GM15510 (cell line): Measurements from ENCODE around the gene ARHGAP15.

Experiments
- POLR2A ChIP-seq: IDR thresholded peaks from 3 replicates; pipeline ENCODE4 v1.6.1; 2011; ENCODE audit warnings: borderline replicate concordance; ENCODE audit not compliant: insufficient read length; ENCODE audit errors: extremely low read depth

The ARHGAP15 gene

DNA sequence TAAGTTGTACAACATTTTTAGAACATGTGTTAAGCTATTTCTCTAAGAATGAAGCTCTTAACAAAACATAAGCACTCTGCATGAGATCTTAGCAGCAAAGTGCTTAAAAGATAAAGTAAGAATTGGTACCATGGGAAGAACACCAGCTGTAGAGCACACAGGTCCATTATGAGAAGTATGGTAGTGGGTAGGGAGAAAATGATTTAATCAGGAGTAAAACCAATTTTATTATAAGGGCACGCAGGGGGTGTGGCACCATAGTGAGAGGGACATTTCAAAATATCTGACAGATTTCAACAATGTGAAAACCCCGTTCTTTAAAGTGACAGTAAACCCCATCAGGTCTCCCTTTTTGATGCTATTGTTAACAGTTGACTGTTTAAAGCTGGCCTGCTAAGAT lies 492.9 kb downstream of the ARHGAP15 start:
- no peak for TF ChIP-seq POLR2A

DNA sequence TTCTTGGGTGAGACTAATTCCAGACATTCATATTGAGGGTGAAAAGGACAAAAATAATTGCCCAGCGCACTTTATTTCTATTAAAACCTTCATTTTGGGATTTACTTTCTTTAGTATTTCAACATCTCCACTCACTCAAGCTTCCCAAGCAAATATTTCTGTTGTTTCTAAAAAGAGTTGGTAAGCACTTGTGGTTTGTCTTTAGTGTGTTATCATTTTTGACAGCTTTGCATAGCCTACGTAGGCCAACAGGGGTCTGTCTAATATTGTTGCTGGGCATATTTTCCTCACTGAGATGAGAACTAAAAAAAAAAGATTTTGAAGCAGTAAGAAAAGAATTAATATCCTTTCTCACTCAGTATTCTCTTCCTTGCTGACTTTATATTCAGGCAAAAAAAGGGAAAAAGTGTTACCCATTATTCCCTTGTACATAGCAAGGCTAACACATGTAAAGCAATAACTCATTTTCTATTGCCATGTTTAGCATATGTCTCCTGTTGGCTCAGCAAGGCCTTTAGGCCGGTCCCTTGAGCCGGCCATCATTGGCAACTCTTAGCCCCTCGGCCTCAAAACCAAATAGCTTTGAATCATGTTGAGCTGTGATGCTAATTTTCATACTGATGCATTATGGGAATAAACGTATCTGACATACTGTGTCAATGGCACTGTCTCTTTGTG lies 494.2 kb downstream of the ARHGAP15 start:
- no peak for TF ChIP-seq POLR2A

DNA sequence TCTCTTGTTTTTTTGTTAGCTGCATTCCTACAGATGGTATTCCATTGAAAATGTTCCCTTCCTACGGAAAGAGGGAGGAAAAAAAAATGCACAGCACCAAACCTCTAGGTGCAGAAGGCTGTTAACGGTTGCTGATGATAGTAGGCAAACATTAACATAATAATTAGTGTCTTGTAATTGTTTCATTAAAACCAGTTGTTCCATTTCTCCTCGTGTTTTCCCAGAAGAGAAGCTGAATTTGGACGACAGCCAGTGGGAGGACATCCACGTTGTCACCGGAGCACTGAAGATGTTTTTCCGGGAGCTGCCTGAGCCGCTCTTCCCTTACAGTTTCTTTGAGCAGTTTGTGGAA lies 494.7 kb downstream of the ARHGAP15 start:
- TF ChIP-seq POLR2A: no peak

DNA sequence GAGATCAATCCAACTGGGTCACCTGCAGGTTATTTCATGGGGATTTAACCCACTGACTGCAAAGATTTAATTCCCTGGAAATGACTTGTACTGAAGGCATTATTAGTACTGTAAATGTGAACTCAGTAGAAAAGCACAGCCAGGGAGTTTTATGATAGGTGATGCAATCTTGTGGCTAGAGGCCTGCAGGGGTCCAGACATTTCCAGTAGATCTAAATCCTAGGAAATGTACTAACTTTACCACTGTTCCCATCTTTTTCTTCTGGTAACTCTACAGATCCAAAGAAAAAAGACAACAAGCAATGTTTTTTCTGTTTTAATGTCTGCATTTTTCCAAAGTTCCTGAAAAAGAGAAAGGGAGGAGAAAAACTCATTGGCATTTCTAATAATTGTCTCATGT lies 500.1 kb downstream of the ARHGAP15 start:
- no peak for TF ChIP-seq POLR2A

DNA sequence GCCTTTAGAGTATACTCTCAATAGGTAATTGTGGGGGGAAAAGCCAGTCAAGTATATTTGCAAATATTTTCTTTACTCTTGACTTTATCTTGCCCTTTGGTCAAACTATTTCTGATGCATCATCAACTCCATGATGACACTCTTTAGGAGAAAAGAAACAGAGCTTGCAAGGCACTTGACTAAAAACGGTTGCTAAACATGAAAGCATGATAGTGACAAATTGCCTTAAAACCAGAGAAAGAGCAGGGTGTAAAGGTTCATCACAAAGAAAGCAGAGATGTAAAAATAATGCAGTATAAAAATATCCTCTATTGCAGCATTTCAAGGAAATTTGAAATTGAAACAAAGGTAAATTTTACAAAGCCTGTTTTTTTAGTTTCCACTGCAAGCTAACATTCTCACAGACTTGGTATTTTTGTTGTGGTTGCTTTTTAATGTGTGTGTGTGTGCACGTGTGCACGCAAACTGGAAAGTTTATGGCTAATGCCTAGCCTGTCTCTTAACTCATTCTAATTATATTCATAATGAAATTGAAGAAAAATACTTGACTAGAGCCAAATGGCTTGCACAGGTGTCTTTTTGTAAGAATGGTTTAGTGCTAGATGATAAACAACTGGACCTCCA lies 503.6 kb downstream of the ARHGAP15 start:
- TF ChIP-seq POLR2A: no peak

DNA sequence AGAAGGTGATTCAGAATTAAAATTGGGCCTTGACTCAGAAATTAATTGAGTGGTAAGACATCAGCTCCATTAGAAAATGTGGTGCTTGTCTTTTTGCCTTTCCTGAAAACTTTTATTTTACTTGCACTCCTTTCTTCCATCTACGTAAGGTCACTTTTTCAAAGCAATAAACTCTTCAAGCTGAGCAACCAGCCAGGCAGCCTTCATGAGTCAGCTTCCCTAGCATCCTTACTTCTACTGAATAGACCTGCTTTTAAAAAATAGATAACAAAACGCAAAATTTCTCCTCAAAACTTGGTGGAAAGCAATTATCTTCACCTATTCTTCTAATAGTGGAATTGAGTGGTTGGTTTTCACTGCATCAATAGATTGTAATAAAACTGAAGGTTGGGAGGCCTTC lies 504.2 kb downstream of the ARHGAP15 start:
- no peak for TF ChIP-seq POLR2A

DNA sequence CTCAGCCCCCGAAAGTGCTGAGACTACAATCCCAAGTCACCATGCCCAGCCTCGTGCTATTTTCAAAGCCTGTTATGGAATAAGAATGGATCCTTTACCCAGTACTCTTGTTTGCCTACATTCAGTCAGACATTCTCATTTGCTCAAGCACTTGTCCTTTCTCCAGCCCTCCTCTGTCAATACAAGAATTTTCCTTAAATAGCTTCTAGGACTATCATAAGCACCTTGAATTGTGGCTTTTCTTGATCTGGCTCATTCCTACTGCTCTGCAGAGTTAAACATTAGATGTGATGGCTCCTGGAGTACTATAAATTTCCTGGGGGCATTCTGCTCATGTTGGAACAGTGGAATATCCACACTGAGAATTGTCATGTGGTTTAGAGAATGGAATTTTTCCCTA lies 506.1 kb downstream of the ARHGAP15 start:
- TF ChIP-seq POLR2A: no peak

DNA sequence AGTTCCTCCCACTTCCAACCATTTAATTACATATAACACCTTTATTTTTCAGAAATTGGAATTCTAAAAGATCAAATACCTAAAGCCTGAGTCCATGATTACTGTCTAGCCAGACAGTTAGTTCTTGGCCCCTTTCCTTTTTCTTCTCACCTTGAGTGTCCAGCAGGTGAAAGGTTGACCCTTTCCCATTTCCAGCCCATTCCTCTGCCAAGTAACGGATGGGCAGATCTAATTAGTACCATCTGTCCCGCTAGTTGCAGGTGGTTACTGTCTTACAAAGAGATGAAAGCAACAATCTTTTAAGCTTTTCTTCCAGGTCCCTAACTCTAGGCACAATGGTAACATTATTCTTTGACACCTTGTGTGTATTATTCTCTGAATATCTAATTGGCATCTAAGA lies 506.7 kb downstream of the ARHGAP15 start:
- TF ChIP-seq POLR2A: no peak

DNA sequence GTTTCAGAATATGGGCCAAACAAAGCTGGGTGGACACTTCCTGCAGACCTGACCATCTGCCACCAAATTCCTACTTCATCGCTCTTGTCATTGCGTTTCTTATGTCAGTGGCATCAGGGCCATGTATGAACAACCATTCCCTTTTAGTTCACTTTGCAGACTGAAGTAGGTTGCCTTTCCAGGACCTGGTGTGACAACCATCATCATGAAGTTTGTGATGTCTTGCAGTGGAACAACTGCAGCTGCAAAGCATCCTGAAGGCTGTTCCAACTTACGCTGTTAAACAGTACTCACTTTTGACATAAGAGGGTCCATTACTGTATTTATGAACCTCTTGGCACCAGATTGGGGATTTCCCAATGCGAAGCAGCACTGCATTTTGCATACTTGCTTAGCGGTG lies 511.6 kb downstream of the ARHGAP15 start:
- no peak for TF ChIP-seq POLR2A

DNA sequence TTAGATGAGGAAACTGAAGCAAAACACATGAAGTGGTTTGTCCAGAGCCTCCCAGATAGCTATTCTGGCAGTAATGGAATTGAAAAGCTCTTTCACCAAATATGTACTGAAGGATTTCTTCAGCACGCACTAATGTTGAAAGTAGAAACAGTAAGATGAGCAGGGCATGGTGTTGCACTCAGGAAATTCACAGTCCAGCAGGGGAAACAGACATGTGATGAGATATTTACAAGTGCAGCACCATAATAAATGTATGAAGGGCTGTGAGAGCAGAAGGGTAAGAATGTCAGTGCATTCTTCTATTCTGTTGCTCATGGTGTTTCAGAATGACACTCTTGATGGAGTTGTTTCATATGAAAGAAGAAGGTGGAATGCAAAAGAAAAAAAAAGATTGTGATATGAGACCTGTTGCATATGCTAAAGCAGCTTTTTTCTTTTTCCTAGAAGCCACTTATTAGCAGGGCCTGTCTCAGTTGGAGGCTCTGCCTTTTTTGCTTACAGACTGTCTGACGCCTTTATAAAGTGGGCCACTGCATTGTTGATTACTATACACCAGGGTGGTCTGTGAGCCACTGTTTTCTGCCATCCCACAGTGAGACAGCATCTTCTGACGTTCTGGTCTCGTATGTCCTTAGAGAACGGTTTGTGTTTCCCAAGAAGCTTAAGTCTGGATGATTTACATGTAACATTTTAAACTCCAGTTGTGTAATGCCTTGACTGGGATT lies 516.9 kb downstream of the ARHGAP15 start:
- no peak for TF ChIP-seq POLR2A

DNA sequence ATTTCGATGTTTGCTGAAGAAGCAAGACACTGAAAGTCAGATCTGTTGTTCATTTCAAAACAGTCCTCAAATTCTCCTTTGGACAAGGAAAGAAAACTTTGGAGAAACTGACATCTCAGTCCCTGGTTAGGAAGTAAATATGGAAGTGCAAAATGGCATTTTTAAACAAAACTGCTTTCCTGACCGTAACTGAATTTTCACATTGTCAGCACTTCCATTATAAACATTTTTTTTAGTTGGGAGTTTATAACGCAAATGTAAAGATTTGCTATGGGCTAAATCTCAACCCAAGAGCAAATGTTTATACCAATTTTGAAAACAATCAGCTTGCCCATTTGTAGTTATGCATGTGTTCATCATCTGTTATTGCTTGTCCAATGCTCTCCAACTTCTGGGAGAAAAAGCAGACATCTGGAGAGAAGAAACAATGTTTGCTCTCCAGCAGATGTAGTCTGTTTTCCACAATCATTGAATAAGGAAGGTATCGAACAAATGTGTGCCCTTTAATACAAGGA lies 520.1 kb downstream of the ARHGAP15 start:
- no peak for TF ChIP-seq POLR2A

DNA sequence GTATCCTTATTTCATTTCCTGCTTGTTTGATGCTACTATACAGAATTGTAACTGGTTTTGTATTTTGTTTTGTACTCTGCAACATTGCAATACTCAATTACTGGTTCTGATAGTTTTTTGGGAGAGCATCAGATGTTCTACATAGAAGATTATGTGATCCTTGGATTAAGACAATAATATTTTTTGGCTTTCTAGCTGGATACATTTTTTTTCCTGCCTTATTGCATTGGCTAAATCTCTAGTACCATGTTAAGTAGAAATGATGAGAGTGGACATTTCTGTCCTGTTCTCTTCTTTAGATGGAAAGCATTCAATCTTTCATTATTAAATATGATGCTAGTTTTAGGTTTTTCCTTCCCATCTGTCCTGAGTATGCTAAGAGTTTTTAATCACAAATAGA lies 523.5 kb downstream of the ARHGAP15 start:
- TF ChIP-seq POLR2A: no peak

DNA sequence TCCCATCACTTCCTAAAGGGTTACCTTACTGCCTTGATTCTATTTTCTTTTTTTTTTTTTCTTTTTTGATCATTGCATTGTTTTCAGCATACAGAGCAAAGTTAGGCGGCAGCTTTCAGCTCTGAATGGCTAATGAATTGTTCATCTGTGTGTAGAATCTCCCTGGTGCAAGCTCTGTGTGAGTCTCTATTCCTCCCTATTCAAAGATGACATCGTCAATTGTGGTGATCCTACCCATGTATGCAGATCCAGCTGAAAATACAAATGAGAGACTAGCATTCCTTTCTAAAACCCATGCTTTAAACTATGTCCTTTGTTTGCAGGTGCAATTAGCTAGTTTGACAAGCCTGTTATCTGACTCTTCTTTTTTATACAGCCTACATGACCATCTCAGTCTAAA lies 539.0 kb downstream of the ARHGAP15 start:
- no peak for TF ChIP-seq POLR2A

DNA sequence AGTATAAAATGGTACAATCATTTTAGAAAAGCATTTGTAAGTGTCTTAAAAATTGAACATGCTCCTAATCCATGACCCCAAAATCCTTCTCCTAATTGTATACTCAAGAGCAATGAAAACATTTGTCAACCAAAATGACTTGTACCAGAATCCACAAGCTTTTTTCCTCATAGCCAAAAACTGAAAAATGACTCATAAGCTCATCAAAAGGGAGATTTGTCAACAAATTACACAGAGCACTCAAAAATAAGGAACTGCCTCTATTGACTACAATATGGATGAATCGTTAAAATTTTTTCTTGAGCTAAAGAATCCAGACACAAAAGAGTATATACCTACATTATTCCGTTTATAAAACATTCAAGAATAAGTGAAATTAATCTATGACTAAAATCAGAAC lies 544.8 kb downstream of the ARHGAP15 start:
- no peak for TF ChIP-seq POLR2A

DNA sequence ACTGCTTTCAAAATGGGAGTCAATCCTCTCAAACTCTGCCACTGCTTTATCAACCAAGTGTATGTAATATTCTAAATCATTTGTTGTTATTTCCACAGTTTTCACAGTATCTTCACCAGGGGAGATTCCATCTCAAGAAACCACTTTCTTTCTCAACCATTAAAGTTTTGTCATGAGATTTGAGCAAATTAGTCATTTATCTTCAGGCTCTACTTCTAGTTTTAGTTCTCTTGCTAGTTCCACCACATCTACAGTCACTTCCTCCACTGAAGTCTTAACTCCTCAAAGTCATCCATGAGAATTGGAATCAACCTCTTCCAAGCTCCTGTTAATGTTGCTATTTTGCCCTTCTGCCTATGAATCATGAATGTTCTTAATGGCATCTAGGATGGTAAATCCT lies 545.8 kb downstream of the ARHGAP15 start:
- no peak for TF ChIP-seq POLR2A

DNA sequence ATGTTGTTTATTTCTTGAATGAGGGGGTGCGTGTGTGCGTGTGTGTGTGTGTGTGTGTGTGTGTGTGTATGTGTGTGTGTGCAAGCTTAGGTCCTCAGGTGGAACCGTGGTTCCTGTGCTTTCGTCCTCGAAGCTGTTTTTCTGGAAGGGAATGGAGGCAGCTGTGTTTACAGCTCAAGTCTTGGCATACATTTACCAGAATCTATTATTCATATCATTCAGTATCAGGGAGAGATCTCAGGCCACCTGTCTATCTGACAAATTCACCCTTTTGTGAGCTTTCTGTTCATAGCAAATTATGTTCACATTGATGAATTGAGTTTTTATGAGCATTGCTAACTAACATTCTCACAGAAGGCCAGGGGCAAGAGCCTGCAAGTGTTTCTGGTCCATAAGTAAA lies 550.4 kb downstream of the ARHGAP15 start:
- TF ChIP-seq POLR2A: no peak

DNA sequence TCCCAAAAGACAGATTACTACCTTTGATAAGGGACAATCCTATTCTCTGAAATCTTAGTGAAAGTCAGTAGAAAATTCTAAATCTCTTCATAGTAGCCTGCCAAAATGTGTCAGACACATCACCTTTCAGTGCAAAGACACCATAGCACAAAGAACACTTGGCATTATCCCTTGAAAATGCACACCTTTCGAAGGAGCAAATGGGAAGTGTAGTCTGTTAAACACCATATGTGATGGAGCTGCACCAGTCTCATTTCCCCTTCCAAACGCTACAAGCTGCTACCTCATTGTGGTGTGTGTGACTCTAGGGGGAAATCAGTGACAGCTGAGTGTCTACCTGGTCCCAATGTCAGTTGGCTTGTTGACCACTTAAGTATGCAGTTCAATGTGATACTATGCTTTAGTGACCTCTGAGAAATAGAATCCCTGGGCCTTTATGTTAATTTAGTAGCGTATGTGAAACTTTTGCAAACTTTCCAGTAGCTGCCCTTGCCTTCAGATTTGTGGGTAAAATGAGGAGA lies 551.7 kb downstream of the ARHGAP15 start:
- no peak for TF ChIP-seq POLR2A
